RPMI7951 (cell line): ENCODE data around the gene C3orf85. TPM values are rescaled to one million over a fixed set of nuclear protein-coding genes. Genes with fewer than 3 reads are reported as not detected.
A peak's percentile ranks its signal among the peaks of the same experiment; 100 is the strongest.

Experiments
- DNase-seq: peaks from one replicate; pipeline ENCODE4 v3.0.0-alpha.2; 2012; ENCODE audit warnings: low read depth
- total RNA-seq: library from RNA; depleted of rRNA; stranded (reverse); fragments of >200 nt; shearing (Covaris generic); gene quantifications from 2 replicates; pipeline ENCODE4 v1.2.3, GENCODE V29; 2014; rRNA removed

Gene C3orf85
- total RNA-seq, 1 experiment from 2014 or later = not detected

GRCh38 chr3:109152320-109152719 is 15.8 kb downstream of the C3orf85 start:
- no peak for DNase-seq

- no peak for DNase-seq
These were observed 18.5 kb downstream of the C3orf85 start for GRCh38 chr3:109154979-109155378.

GRCh38 chr3:109155828-109156227 is 19.3 kb downstream of the C3orf85 start:
- DNase-seq = no peak

- no peak for DNase-seq
These were observed 25.1 kb downstream of the C3orf85 start for GRCh38 chr3:109161487-109162123.

GRCh38 chr3:109165905-109166304 is 29.4 kb downstream of the C3orf85 start:
- DNase-seq = no peak

GRCh38 chr3:109171479-109171878 is 35.0 kb downstream of the C3orf85 start:
- DNase-seq = no peak

- peak; percentile 14 for DNase-seq
These were observed 38.9 kb downstream of the C3orf85 start for GRCh38 chr3:109175411-109175810.

- DNase-seq = no peak
These were observed 40.2 kb downstream of the C3orf85 start for GRCh38 chr3:109176726-109177125.

GRCh38 chr3:109177908-109178307 is 41.4 kb downstream of the C3orf85 start:
- no peak for DNase-seq

GRCh38 chr3:109178708-109179107 is 42.2 kb downstream of the C3orf85 start:
- no peak for DNase-seq

GRCh38 chr3:109184726-109185125 is 48.2 kb downstream of the C3orf85 start:
- no peak for DNase-seq

- no peak for DNase-seq
These were observed 50.9 kb downstream of the C3orf85 start for GRCh38 chr3:109187390-109187789.

- DNase-seq = no peak
These were observed 52.2 kb downstream of the C3orf85 start for GRCh38 chr3:109188741-109189140.

- DNase-seq = no peak
These were observed 54.9 kb downstream of the C3orf85 start for GRCh38 chr3:109191421-109191820.

GRCh38 chr3:109195815-109196214 is 59.3 kb downstream of the C3orf85 start:
- peak; percentile 26 for DNase-seq

Other genes with a start within 250 kb of the C3orf85 start
- not detected in 2 replicates for gene GUCA1C, start 182.8 kb upstream of the C3orf85 start, total RNA-seq
- gene MORC1, start 18.6 kb upstream of the C3orf85 start, total RNA-seq = not detected in 2 replicates
- not detected in 2 replicates for gene DPPA2, start 179.8 kb downstream of the C3orf85 start, total RNA-seq
- gene DPPA4, start 200.8 kb downstream of the C3orf85 start, total RNA-seq = 0.10 and 0.60 TPM in 2 replicates